GM12878 (cell line): ENCODE measurements around the gene TMCO5A. TPM values are rescaled to one million over a fixed set of nuclear protein-coding genes. Genes with fewer than 3 reads are reported as not detected.

Experiments
- ATAC-seq: fragments of 200-7000 bp; cut with Tn5 transposase; 3 replicates; pipeline ENCODE4 v1.9.1; 2020; ENCODE audit warnings: mild to moderate bottlenecking, moderate library complexity
- BruUV-seq: library from RNA; stranded (reverse); fragments of 400-500 nt; replicated peaks from 2 replicates; lab custom pipeline; 2021; lab: Mats Ljungman, UMichigan
- CTCF ChIA-PET: fragments of 300-600 bp; sonication (Branson Sonifier 250); formaldehyde crosslinking; extraction: SDS; loops from one replicate; lab custom pipeline; 2021; ENCODE audit warnings: inconsistent platforms; lab: Yijun Ruan, JAX
- POLR2A ChIA-PET: fragments of 350-600 bp; formaldehyde crosslinking; extraction: SDS; loops from one replicate; lab custom pipeline; 2021; ENCODE audit warnings: inconsistent platforms; lab: Charles Lee
- RAD21 ChIA-PET: fragments of 300-600 bp; sonication (Branson Sonifier 250); formaldehyde crosslinking; loops from one replicate; lab custom pipeline; 2023; ENCODE audit warnings: antibody characterized with exemption; ENCODE audit not compliant: unreplicated experiment; lab: Charles Lee
- SMC1A ChIA-PET: fragments of 300-600 bp; sonication (Branson Sonifier 250); formaldehyde crosslinking; loops from one replicate; lab custom pipeline; 2023; ENCODE audit not compliant: unreplicated experiment, uncharacterized antibody; lab: Charles Lee
- DNase-seq: peaks from one replicate; pipeline ENCODE4 v3.0.0-alpha.2; 2011; ENCODE audit warnings: low read depth, low spot score
- FAIRE-seq: peaks from 3 replicates; lab custom pipeline; 2011; peaks lifted over from hg19 to GRCh38; lab: Jason Lieb, UNC
- H2AFZ ChIP-seq: 2 replicates; pipeline ENCODE4 v1.6.0; 2011; ENCODE audit warnings: low read depth, low read length, control low read depth; ENCODE audit not compliant: control insufficient read depth
- H3K27ac ChIP-seq: 2 replicates; pipeline ENCODE4 v1.5.1; 2011; ENCODE audit warnings: control low read depth; ENCODE audit not compliant: control insufficient read depth, insufficient read depth
- H3K27me3 ChIP-seq, 2 experiments: replicated peaks in 1 of 2; 2 replicates each; pipeline versions ENCODE4 v1.6.0 to v1.6.1; 2011; ENCODE audit warnings: low read length in 1 of 2; ENCODE audit not compliant: control insufficient read depth in 2 of 2, insufficient read depth in 2 of 2
- H3K36me3 ChIP-seq, 2 experiments: 2 replicates each; pipeline ENCODE4 v1.5.1; 2011; ENCODE audit warnings: low read length in 1 of 2; ENCODE audit not compliant: control insufficient read depth in 2 of 2, insufficient read depth in 2 of 2
- H3K4me1 ChIP-seq: 2 replicates; pipeline ENCODE4 v1.6.1; 2011; ENCODE audit warnings: mild to moderate bottlenecking, low read length, moderate library complexity, mixed read lengths; ENCODE audit not compliant: control insufficient read depth, insufficient read depth
- H3K4me2 ChIP-seq: 2 replicates; pipeline ENCODE4 v1.6.0; 2011; ENCODE audit warnings: control low read depth; ENCODE audit not compliant: control insufficient read depth, insufficient read depth
- H3K4me3 ChIP-seq: fragments of 200-600 bp; sonication (generic); 2 replicates; pipeline ENCODE4 v1.5.1; 2016
- H3K79me2 ChIP-seq: 2 replicates; pipeline ENCODE4 v1.6.0; 2011; ENCODE audit warnings: low read length; ENCODE audit not compliant: control insufficient read depth, insufficient read depth
- H3K9ac ChIP-seq: 2 replicates; pipeline ENCODE4 v1.8.0; 2011; ENCODE audit warnings: low read length, control low read depth, mixed read lengths; ENCODE audit not compliant: control insufficient read depth, insufficient read depth
- H3K9me3 ChIP-seq: replicated peaks from 3 replicates; pipeline ENCODE4 v1.5.1; 2011; ENCODE audit warnings: mild to moderate bottlenecking, low read length; ENCODE audit not compliant: control insufficient read depth, insufficient read depth
- H4K20me1 ChIP-seq: 2 replicates; pipeline ENCODE4 v1.6.0; 2011; ENCODE audit not compliant: control insufficient read depth, insufficient read depth
- ASH2L ChIP-seq: fragments of 300-600, 200-600 bp; sonication (generic); IDR thresholded peaks from 2 replicates; pipeline ENCODE4 v1.6.1; 2017; ENCODE audit warnings: low read depth, mild to moderate bottlenecking, borderline replicate concordance
- HDGF ChIP-seq: fragments of 450-650 bp; IDR thresholded peaks from 2 replicates; pipeline ENCODE4 v1.6.1; 2016; ENCODE audit warnings: antibody characterized with exemption
- IRF5 ChIP-seq: fragments of 450-650 bp; IDR thresholded peaks from 2 replicates; pipeline ENCODE4 v1.6.1; 2017; ENCODE audit warnings: borderline replicate concordance
- KLF5 ChIP-seq: fragments of 450-650 bp; IDR thresholded peaks from 2 replicates; pipeline ENCODE4 v1.6.1; 2014; ENCODE audit warnings: mild to moderate bottlenecking; ENCODE audit not compliant: partially characterized antibody
- MTA2 ChIP-seq: fragments of 450-650 bp; IDR thresholded peaks from 2 replicates; pipeline ENCODE4 v1.6.1; 2016; ENCODE audit warnings: low read depth, mild to moderate bottlenecking, moderate library complexity
- PAX8 ChIP-seq: fragments of 450-650 bp; IDR thresholded peaks from 2 replicates; pipeline ENCODE4 v1.6.1; 2017; ENCODE audit warnings: mild to moderate bottlenecking, moderate library complexity
- SIN3A ChIP-seq: IDR thresholded peaks from 2 replicates; pipeline ENCODE4 v1.6.1; 2012; ENCODE audit warnings: low read depth, low read length, improper control_type of control experiment
- SMAD5 ChIP-seq: IDR thresholded peaks from 2 replicates; pipeline ENCODE4 v1.6.1; 2016; ENCODE audit warnings: antibody characterized with exemption, low read depth
- SPI1 ChIP-seq: IDR thresholded peaks from 2 replicates; pipeline ENCODE4 v1.6.1; 2011; ENCODE audit warnings: low read depth, mild to moderate bottlenecking, low read length, moderate library complexity, borderline replicate concordance; ENCODE audit not compliant: insufficient read depth
- TCF7 ChIP-seq: IDR thresholded peaks from 2 replicates; pipeline ENCODE4 v1.6.1; 2014; ENCODE audit warnings: antibody characterized with exemption, borderline replicate concordance
- WGBS: methylation state at CpG from one replicate; pipeline ENCODE4 v1.1.6; 2016; ENCODE audit warnings: low lambda C conversion rate; ENCODE audit not compliant: insufficient replicate concordance, insufficient coverage; ENCODE audit errors: missing lambda C conversion rate; 5-methylcytosine and 5-hydroxymethylcytosine counted together
- in situ Hi-C: fragments of 300-500 bp; cut with MboI; formaldehyde crosslinking; loops from 9 replicates; pipeline ENCODE4 v1.14.3; 2018; ENCODE audit warnings: mixed read lengths
- intact Hi-C: fragments of 100-400 bp; cut with micrococcal nuclease; formaldehyde crosslinking; loops from one replicate; pipeline ENCODE4 v1.14.2; 2022; ENCODE audit not compliant: unreplicated experiment
- polyA plus RNA-seq, 11 experiments: library from polyadenylated mRNA; depleted of rRNA in 4 of 11; unstranded in 6 of 11; stranded (reverse) in 5 of 11; fragments of >200 nt; fragmentation: Nextera tagmentation in 4 of 11; fragmentation: Illumina TruSeq in 1 of 11; extraction: Ambion mirVana in 4 of 11; extraction: Trizol in 1 of 11; gene quantifications; 1 replicate in 1 of 11; 2 replicates in 10 of 11; pipeline versions ENCODE4 v1.2.1 to v1.2.3, GENCODE V29; 2011 to 2016; ENCODE audit warnings: inconsistent platforms in 2 of 11, missing spikeins in 2 of 11, low read depth in 1 of 11
- total RNA-seq, 4 experiments: library from RNA; depleted of rRNA in 3 of 4; stranded (reverse); fragments of >200 nt in 3 of 4; fragmentation: Illumina TruSeq in 1 of 4; extraction: Trizol in 1 of 4; gene quantifications; 2 replicates each; pipeline versions ENCODE4 v1.2.1 to v1.2.3, GENCODE V29; 2013 to 2021

Gene TMCO5A
- total and polyA plus RNA-seq, 10 of the 15 experiments (the other 5 are each of a cell fraction or from before 2014, with no cell fraction given), result not detected

- FAIRE-seq, result no peak
- H4K20me1 ChIP-seq, result no peaks in the 10 kb centered on the region
- BruUV-seq, result no TSS peak
- TF ChIP-seq PAX8 (no peak), SPI1 (no peak), ASH2L (no peak), MTA2 (no peak)
- H3K27ac ChIP-seq, result no peak overlapping the region
- no peak overlapping the region for H3K4me2 ChIP-seq
- ChIA-PET POLR2A (no interaction called here), SMC1A (no interaction called here), CTCF (interaction anchor here (0.8 kb wide), 1 partner anchor 49 kb away, joined by 3 read pairs; no protein-coding TSS in a partner anchor), RAD21 (no interaction called here)
- no peaks in the 10 kb centered on the region for H3K36me3 ChIP-seq
- H2AFZ ChIP-seq, result no peak overlapping the region
- no peaks in the 10 kb centered on the region for H3K9me3 ChIP-seq
- in situ Hi-C loops, result no loop called here
- no peaks in the 10 kb centered on the region for H3K79me2 ChIP-seq
- intact Hi-C loops, result no loop called here
- H3K9ac ChIP-seq, result no peak overlapping the region
- no peak overlapping the region for H3K4me3 ChIP-seq
- 0% methylated on average over 1 of the region's 1 CpG for WGBS
- DNase-seq, result no peak
- no peak for ATAC-seq
- H3K4me1 ChIP-seq, result no peaks in the 10 kb centered on the region
- no peaks in the 10 kb centered on the region for H3K27me3 ChIP-seq
These were observed 2.6 kb upstream of the TMCO5A start for GRCh38 chr15:37931868-37932267.

- intact Hi-C loops (no loop called here), in situ Hi-C loops (no loop called here)
- H3K27me3 ChIP-seq, result no peaks in the 10 kb centered on the region
- no peak overlapping the region for H3K4me3 ChIP-seq
- no peak for DNase-seq
- ChIA-PET POLR2A (no interaction called here), SMC1A (interaction anchor here (0.6 kb wide), 1 partner anchor 99 kb away, joined by 3 read pairs; no protein-coding TSS in a partner anchor), CTCF (interaction anchor here (0.8 kb wide), 1 partner anchor 49 kb away, joined by 3 read pairs; no protein-coding TSS in a partner anchor), RAD21 (no interaction called here)
- 22% methylated on average over 3 of the region's 3 CpGs for WGBS
- no peaks in the 10 kb centered on the region for H3K9me3 ChIP-seq
- TF ChIP-seq KLF5, result no peak
- TF ChIP-seq SMAD5, result no peak
- no peak for TF ChIP-seq SIN3A
- no peak for TF ChIP-seq IRF5
- no peak for TF ChIP-seq TCF7
- TF ChIP-seq HDGF, result no peak
- H3K4me2 ChIP-seq, result no peak overlapping the region
- H2AFZ ChIP-seq, result no peak overlapping the region
- H3K27ac ChIP-seq, result no peak overlapping the region
- H3K9ac ChIP-seq, result no peak overlapping the region
- no peaks in the 10 kb centered on the region for H4K20me1 ChIP-seq
- no peaks in the 10 kb centered on the region for H3K4me1 ChIP-seq
- no TSS peak for BruUV-seq
- H3K79me2 ChIP-seq, result no peaks in the 10 kb centered on the region
- H3K36me3 ChIP-seq, result no peaks in the 10 kb centered on the region
- no peak for ATAC-seq
- FAIRE-seq, result no peak
These were observed 1.9 kb upstream of the TMCO5A start for GRCh38 chr15:37932549-37932948.
